NCI-H446 treated with DMSO at 0.1 percent for 48 hours (cell line): ENCODE data around the gene CATSPERD.
A peak's percentile ranks its signal among the peaks of the same experiment; 100 is the strongest.

Source experiments
- DNase-seq: peaks from one replicate; lab custom pipeline; 2025; lab: John Stamatoyannopoulos, UW

Gene CATSPERD, protein sequence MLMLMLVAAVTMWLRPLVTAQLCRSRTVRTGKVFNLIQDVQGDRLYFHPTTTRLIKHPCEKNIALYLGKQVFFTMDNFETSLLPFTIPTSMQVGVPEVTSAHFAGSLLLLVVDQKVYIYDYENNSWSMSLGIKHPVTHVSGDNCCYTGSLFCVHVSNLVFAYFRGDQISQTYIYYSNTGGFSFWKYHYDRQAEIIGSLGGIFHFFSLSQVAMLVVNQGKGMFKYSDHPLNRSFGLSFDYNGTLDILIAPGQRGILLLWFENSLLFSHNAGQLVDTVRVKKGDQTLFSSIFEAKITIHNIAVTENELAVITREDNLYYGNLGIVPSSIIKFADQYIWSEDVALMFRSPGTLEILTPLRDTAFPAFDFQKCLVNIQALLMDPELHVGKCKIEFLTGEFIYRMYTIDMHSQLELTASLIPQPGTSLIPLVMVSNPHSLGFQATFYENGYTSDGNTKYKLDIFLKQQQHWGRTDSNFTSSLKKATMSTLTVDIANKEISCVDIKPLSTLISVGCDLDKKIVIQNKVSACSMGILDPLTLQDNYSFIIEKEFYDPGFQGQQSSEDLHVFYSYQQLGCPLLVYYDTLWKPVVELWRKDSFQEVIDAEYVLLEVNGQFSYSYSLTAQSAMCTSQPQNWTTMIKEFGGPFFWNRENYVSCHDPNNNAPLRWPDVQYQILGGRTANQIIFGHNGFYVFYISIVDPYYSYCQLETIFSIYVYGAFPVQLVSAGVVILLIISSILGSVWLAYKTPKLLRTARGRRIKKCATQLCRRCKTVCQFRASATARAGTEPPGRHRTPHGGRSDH

DNA sequence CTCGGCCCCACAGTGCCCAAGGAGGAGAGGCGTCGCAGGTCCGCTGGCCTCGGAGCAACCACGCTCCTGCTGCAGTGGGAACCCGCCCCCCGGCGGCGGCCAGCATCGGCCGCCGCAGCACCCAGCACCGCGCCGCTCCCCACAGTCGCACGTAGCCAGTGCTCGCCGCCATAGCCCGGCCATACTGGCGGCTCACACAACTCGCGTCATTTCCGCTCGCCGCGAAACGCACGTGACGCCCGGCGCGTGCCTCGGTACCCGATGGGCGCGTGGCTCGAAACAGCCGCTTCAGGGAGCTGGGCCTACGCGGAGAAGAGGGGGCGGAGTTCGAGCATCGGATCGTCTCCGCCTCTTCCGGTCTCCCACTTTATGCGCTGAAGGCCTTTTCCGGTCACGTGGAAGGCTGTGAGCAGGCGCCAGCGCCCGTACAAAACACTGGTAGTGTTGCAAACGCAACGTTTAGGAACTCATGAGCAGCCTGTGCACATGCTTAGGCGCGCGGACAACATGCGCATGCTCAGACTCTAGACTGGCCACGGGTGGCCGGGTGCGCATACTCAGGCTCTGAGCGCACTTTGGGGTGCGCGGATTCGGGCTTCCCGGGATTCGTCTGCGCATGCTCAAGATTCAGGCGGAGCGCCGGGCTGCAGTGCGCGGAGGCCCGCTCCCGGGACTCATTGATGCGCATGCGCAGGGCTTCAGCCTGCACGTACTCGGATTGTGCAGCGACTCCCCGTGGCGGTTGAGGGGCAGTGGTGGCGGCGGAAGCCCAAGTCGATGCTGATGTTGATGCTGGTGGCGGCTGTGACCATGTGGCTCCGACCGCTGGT is at the start of gene CATSPERD, which contains the start of gene LONP1:
TSS of gene CATSPERD (plus strand) at position 677 of the 830 bp plus-strand sequence. CDS start at position 778, 101 bp downstream.
TSS of gene LONP1 (minus strand) at position 186 of the 830 bp plus-strand sequence. CDS start at position 172, 14 bp downstream.
- DNase-seq, result peak; percentile 98

DNA sequence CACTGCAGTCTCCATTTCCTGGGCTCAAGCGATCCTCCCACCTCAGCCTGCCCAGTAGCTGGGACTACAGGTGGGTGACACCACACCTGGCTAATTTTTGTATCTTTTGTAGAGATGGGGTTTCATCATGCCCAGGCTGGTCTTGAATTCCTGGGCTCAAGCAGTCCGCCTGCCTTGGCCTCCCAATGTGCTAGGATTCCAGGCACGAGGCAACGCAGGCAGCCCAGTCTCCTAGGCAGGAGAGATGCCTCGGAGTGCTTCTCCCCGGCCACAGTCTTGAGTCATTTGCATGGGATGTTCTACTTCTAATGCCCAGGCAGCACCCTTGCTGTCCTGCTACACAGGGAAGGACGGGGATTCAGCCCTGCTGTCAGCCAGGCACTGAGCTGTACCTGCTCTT is 48.8 kb upstream of the CATSPERD start:
- no peak for DNase-seq

DNA sequence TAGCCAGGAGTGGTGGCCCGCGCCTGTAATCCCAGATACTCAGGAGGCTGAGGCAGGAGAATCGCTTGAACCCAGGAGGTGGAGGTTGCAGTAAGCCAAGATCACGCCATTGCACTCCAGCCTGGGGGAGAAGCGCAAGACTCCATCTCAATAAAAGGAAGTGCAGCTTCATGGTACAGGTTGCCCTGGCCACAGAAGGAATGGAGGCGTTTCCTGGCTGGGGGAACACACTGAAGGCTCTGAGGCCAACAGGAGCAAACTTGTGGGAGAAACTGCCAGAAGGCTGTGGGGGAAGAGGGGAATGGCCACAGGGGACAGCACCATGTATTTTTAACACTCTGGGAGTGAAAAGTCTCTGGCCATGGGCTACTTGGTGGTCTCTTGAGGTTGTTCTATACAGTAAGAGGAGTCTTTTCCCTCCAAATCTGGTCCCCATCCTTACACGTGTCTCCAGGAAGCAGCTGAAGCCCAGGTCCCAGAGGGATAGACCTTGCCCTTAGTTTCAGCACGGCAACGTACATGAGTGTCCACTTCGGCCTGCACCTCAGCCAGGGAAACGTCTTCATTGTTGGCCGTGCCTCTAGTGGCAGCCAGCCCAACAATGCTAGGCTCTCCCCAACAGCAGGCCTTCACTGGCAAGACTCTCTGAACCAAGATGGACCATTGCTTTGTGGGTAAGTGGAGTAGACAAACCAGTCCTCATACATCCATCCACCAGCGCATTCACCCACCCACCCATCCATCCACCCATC is 47.6 kb upstream of the CATSPERD start:
- no peak for DNase-seq

DNA sequence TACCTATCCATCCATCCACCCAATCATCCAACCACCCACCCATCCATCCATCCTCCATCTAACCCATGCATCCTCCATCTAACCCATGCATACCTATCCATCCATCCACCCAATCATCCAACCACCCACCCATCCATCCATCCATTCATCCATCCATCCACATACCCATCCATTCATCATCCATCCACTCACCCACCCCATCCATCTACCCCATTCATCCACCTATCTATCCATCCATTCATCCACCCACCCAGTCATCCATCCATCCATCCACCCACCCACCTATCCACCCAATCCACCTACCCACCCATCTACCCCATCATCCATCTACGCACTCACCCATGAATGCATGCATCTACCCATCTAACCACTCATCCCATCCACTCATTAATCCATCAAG is 46.7 kb upstream of the CATSPERD start:
- no peak for DNase-seq

DNA sequence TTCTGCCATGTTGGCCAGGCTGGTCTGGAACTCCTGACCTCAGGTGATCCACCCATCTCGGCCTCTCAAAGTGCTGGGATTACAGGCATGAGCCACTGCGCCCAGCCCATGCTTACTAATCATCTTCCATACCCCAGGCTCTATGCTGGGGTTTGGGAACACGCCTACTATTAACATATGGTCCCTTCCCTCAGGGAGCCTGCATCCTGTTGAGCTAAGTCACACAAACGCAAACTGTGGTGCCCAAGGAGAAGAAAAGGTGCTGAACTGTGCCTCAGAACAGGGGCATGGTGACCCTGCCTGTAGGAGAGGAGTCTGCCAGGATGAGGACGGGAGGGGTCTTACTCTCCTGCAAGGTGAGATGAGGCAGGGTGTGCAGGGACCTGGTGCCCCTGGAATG is 45.7 kb upstream of the CATSPERD start:
- DNase-seq, result no peak

DNA sequence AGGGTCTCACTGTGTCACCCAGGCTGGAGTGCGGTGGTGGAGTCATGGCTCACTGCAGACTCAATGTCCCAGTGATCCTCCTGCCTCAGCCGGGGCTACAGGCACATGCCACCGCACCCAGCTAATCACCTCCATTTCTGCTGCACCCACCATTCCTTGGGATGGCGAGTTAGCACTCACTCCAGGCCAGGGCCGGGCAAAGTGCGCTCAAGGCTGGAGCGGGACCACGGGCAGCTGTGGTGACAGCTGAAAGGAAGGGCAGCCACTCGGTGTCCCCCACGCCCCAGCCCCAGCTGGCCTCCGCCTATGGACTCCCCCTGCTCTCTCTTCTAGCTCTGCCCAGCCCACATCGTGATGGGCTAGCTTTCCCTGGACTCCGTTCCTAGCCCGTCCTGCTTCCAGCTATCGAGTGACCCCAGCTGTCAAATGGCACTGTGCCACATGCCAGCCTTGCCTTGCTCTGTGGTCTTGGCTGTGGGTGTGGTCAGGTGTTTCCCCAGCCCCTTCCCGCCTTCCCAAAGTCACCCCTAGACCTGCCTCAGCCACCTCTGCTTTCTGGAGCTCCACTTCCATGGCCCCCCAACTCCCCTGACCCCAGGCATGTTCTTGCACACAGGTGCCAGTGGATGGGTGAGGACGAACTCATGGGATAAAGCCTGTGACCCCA is 44.2 kb upstream of the CATSPERD start:
- DNase-seq, result no peak

DNA sequence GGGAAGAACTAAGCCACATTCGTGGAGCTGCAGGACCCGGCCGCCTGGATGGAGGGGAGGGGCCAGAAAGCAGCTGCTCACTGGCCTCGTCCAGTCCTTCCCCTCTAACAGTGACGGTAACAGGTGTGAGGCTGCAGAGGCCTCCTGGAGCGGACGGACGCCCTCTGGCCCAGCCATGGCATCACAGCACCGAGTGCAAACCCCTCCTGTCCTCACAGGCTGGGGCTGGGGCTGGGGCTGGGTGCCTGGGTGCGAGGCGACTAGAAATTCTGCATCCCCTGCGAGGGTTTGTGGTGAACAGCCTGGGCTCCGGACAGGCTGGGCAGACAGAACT is 43.7 kb upstream of the CATSPERD start:
- no peak for DNase-seq

DNA sequence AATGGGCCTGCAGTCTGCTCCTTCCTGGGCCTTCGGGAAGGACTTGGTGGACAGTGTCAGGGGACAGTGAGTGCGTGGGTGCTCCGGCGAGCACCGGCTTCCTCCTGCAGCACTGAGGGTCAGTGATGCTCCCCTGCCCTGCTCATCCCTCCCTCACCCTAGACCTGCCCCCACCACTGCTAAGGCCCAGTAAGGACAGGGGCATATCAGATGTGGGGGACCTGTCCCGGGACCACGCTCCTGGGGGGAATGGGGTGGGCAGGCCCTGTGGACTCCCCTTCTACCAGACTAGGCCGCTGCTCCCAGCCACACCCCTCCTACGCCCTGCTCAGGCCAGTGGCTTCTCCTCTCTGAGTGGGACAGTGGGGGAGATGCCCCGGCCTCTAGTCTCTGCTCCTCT is 43.3 kb upstream of the CATSPERD start:
- DNase-seq, result no peak

DNA sequence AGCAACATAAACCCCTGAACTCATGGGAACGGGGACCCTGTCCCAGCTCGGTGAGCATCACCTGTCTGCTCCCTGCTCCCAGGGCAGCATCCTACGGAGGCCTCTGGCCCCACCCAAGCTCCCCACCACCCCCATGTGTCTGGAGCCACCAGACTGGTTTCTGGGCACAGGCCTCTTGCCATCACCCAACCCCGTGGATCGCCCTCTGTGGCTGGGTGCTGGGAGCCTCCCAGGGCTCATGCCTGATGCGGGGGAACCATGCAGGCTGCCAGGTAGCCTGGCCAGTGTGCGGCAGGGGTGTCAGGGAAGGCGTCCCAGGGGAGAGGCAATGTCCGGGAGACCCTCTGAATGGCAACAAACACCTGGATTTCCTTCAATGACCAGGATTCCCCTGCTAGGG is 42.9 kb upstream of the CATSPERD start:
- DNase-seq, result no peak

DNA sequence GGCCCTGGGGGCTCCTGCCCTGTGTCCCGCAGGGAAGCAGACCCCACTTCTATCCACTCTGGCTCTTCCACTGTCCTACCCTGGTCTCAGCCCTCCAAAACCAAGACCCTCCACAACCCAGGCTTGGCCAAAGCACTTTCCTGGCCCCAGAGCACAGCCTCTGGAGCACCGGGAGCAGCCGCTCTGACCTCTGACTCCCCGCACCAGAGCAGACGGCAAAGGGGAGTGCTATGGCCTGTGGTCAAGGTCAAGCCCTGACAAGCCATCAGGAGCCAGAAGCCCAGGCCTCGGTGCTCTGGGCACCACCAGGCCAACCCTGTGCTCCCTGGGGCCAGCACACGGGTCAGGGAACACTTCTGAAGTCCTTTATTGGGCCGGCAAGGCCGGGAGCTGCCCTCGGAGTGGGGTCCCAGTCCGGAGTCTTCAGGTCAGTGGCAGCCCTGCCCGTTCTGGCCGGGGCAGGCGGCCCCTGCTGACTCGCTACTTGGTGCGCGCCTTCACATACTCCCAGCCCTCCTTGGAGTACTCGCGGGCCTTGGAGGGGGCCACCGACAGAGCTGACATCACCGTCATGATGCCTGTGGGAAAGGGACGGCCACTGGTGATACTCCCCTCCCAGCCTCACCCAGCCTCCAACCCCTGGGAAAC is 42.2 kb upstream of the CATSPERD start:
- no peak for DNase-seq

DNA sequence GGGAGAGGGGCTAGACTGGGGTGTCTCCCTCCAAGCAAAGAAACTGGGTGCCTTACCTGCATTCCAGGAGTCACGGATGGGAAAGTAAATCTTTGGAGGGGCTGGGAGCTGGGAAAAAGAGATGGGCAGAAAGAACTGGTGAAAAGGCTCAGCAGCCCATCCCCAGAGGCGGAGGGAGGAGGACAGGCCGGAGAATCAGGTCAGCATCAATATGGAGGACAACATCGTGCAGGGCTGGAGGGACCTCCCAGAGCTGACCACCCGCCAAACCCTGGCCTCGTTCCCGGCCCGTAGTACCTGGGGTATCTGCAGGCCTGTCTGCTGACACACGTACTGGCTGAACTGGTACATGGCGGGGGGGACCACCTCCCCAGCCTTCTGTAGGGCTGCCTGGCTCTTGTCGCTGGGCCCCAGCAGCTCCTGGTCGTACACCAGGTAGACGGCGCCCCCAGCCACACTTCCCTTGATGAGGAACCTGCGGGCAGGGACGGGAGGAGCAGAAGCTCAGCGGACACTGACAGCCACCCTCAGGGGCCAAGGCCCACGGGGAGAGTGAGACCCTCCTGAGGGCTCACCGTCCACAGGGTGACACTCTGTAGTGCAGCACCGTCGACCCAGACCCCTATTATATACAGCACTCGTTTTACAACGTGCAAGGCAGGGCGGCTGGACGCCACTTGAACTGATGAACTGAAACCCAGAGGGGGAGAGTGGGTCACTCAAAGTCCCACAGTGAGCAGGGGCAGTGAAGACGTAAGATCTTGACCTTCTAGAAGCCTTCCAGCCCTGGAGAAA is 41.0 kb upstream of the CATSPERD start:
- no peak for DNase-seq

DNA sequence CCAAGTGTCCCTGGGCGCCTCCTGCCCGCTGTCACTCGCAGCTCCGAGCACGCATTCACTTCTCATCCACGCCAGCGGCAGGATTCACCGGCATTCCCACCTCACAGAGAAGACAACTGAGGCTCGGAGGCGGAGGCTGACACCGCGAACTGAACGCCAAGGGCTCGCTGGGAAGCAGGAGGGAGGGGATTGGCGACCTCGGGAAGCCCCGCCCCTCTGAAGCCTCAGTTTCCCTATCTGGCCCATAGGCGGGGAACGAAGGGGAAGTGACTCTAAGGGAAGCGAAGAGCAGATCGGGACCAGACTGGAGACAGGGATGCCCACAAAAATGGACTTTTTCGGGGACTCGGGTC is 40.4 kb upstream of the CATSPERD start:
- DNase-seq, result no peak

DNA sequence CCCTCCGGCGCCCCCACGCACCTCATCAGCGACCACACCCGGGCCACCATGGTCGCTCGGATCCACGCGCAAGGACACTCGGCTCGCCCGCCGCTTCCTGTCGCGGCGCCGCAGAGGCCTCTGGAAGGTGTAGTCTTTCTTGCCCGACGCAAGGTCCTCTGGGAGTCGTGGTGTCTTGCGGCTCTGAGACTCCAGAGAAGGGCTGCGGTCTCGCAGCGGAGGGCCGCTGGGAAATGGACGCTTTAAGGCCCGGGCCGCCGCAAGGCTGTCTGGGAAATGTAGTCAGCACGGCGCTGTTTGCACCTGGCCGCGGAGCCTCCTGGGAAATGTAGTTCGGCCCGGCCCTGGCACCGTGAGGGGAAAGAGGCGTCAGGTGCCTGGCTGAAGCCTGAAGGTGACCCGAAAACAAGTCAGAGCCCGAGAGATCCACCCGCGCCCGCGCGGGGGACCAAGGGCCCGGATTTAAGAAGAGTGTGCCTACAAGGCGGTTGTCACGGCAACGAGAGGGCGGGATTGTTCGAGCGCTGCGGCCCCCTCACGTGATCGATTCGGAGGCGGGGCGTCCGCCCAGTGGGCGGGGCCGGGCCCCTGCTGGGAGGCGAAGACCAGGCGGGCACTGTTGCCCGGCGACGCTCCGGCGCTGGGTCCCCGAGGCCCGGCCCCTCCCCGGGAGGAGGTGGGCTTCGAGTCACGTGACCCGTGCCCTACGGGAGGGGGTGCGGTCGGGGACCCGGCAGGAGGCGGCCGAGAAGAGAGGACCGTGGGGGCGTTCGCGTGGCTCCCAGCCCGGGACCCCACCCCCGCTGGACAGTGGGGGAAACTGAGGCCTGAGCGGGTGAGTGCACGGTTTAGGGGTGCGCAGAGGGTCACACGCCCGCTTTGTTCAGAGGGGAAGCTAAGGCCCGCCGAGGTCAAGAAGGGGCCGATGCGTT is 39.7 kb upstream of the CATSPERD start, which contains the start of the genes HSD11B1L and MICOS13:
TSS of gene HSD11B1L (plus strand) at position 591 of the 932 bp plus-strand sequence. CDS start 3,806 bp downstream, outside the sequence.
TSS of gene MICOS13 (minus strand) at position 80 of the 932 bp plus-strand sequence. CDS start at position 50, 30 bp downstream.
- peak; percentile 98 for DNase-seq

DNA sequence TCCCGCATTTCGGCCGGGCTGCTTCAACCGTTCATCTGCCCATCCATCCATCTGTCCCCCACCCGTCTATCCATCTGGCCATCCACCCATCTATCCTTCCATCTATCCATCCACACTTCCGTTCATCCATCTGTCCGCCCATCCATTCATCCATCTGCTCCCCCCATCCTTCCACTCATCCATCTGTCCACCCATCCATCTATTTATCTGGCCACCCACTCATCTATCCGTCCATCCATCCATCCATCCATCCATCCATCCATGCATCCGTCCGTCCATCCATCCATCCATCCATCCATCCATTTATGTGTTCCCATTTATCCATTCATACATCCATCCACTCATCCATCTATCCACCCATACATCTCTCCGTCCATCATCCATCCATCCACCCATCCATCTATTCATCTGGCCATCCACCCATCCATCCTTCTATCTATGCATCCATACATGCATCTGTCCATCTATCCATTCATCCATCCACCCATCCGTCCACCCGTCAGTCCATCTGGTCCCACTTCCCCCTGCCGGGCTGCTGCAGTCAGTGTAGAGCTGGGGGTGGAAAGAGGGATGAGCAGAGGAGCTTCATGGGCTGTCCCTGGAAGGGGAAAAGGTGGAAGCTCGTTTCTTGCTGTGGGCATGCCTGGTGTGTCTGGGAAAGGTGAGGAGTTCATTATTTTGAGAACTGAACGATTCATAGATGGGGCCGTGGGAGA is 38.9 kb upstream of the CATSPERD start:
- no peak for DNase-seq

DNA sequence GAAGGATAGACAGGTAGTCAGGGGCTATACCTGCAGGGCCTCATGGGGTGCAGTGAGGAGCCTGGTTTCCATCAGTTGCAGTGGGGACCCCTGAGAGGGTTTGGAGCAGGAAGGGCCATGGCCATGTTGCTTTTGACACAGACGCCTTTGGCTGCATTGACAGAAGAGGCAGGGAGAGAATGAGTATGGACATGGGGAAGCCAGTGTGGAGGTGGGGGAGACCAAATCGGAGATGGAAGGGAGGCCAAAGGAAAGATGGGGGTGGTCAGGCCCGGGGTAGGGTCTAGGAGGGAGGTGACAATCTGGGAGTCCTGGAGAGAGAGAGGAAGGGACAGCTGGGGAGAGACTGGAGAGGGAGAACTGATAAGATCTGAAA is 38.3 kb upstream of the CATSPERD start:
- DNase-seq, result no peak

DNA sequence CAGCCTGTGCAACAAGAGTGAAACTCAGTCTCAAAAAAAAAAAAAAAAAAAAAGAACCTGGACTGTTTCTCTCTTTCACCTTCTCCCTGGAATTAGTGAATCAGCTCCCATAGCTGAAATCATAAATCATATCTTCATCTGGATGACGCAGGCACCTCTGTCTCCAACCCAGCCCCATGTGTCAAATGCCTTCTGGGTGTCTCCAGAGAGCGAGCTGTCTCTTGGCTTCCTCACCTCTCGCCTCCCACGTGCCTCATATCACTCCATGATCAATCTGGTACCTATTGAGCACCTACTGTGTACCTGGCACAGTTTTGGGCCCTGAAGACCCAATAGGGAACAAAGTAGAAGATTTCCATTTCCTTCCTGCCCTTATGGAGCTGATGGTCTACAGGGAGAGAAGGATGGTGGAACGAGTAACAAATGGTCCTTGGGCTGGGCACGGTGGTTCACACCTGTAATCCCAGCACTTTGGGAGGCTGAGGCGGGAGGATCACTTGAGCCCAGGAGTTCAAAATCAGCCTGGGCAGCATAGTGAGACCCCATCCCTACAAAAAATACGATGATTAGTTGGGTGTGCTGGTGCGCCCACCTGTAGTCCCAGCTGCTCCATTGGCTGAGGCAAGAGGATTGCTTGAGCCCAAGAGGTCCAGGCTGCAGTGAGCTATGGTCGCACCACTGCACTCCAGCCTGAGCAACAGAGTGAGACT is 37.1 kb upstream of the CATSPERD start:
- DNase-seq, result no peak
